ENCODE measurements around the gene RASSF8.

RASSF8 gene

GRCh38 chr12:25940886-25941285 lies 17.6 kb upstream of the RASSF8 start:
- Histone ChIP-seq H3K79me2 (ENCODE audit: insufficient read depth, low read length) (no peaks in the 10 kb centered on the region), H4K20me1 (ENCODE audit: low read depth, low read length) (no peaks in the 10 kb centered on the region), H3K4me3 (ENCODE audit: insufficient read depth, low read length, poor library complexity, severe bottlenecking) (no peak overlapping the region), H3K9me2 (replicated peaks; ENCODE audit: insufficient read depth, low read length) (no peaks in the 10 kb centered on the region), H3K27ac (ENCODE audit: low read depth, low read length) (no peak overlapping the region), H3F3A (ENCODE audit: insufficient read depth) (no peaks in the 10 kb centered on the region), H3K36me3 (ENCODE audit: low read length) (no peaks in the 10 kb centered on the region), H3K9me3 (ENCODE audit: insufficient read depth, low read length) (no peaks in the 10 kb centered on the region), H3K27me3 (ENCODE audit: low read length) (no peaks in the 10 kb centered on the region), H3K9ac (ENCODE audit: low read length) (no peak overlapping the region), H2AFZ (ENCODE audit: low read depth, low read length, severe bottlenecking) (no peak overlapping the region), H3K4me2 (ENCODE audit: low read depth, low read length, poor library complexity, severe bottlenecking) (no peak overlapping the region)
- no peak for TF ChIP-seq EZH2phosphoT487 (conservative IDR thresholded peaks at IDR 0.05; ENCODE audit: low read length)
- TF ChIP-seq CTCF (IDR thresholded peaks at IDR 0.05; ENCODE audit: insufficient read depth, low read length, poor library complexity, severe bottlenecking): no peak

DNA sequence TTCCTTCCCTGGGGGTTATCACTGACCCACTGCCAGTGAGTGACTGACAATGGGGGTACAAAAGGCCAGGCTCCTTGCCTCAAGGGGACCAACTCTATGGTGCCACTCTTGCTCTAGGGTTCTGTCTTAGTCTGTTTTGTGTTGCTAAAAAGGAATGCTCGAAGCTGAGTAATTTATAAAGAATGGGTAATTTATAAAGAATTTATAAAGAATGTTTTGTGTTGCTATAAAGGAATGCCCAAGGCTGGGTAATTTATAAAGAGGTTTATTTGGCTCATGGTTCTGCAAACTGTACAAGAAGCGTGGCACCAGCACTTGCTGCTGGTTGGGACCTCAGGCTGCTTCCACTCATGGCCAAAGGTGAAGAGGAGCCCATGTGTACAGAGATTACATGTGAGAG lies 15.8 kb upstream of the RASSF8 start:
- H3K79me2 ChIP-seq (ENCODE audit: insufficient read depth, low read length): no peaks in the 10 kb centered on the region
- H3K27me3 ChIP-seq (ENCODE audit: low read length): no peaks in the 10 kb centered on the region
- no peaks in the 10 kb centered on the region for H3K9me3 ChIP-seq (ENCODE audit: insufficient read depth, low read length)
- no peak overlapping the region for H3K9ac ChIP-seq (ENCODE audit: low read length)
- TF ChIP-seq CTCF (IDR thresholded peaks at IDR 0.05; ENCODE audit: insufficient read depth, low read length, poor library complexity, severe bottlenecking): no peak
- no peak for TF ChIP-seq EZH2phosphoT487 (conservative IDR thresholded peaks at IDR 0.05; ENCODE audit: low read length)
- no peak overlapping the region for H3K27ac ChIP-seq (ENCODE audit: low read depth, low read length)
- H3K9me2 ChIP-seq (replicated peaks; ENCODE audit: insufficient read depth, low read length): no peaks in the 10 kb centered on the region
- no peak overlapping the region for H3K4me2 ChIP-seq (ENCODE audit: low read depth, low read length, poor library complexity, severe bottlenecking)
- no peaks in the 10 kb centered on the region for H3F3A ChIP-seq (ENCODE audit: insufficient read depth)
- no peaks in the 10 kb centered on the region for H3K36me3 ChIP-seq (ENCODE audit: low read length)
- no peaks in the 10 kb centered on the region for H4K20me1 ChIP-seq (ENCODE audit: low read depth, low read length)
- H3K4me3 ChIP-seq (ENCODE audit: insufficient read depth, low read length, poor library complexity, severe bottlenecking): no peak overlapping the region
- no peak overlapping the region for H2AFZ ChIP-seq (ENCODE audit: low read depth, low read length, severe bottlenecking)

- H3K27me3 ChIP-seq (ENCODE audit: low read length): no peaks in the 10 kb centered on the region
- no peak overlapping the region for H3K27ac ChIP-seq (ENCODE audit: low read depth, low read length)
Observed at GRCh38 chr12:25943940-25944339, 14.5 kb upstream of the RASSF8 start.

More at GRCh38 chr12:25943940-25944339, 14.5 kb upstream of the RASSF8 start:
- Histone ChIP-seq H3K9me3 (ENCODE audit: insufficient read depth, low read length) (no peaks in the 10 kb centered on the region), H2AFZ (ENCODE audit: low read depth, low read length, severe bottlenecking) (no peak overlapping the region), H3K9me2 (replicated peaks; ENCODE audit: insufficient read depth, low read length) (no peaks in the 10 kb centered on the region), H3K79me2 (ENCODE audit: insufficient read depth, low read length) (no peaks in the 10 kb centered on the region), H3F3A (ENCODE audit: insufficient read depth) (no peaks in the 10 kb centered on the region), H3K9ac (ENCODE audit: low read length) (no peak overlapping the region), H3K36me3 (ENCODE audit: low read length) (no peaks in the 10 kb centered on the region), H3K4me3 (ENCODE audit: insufficient read depth, low read length, poor library complexity, severe bottlenecking) (no peak overlapping the region), H3K4me2 (ENCODE audit: low read depth, low read length, poor library complexity, severe bottlenecking) (no peak overlapping the region), H4K20me1 (ENCODE audit: low read depth, low read length) (no peaks in the 10 kb centered on the region)
- TF ChIP-seq CTCF (IDR thresholded peaks at IDR 0.05; ENCODE audit: insufficient read depth, low read length, poor library complexity, severe bottlenecking) (no peak), EZH2phosphoT487 (conservative IDR thresholded peaks at IDR 0.05; ENCODE audit: low read length) (no peak)

Data from SU-DHL-6 (cell line).